Measurements from ENCODE around the gene ZNF100. TPM values are rescaled to one million over a fixed set of nuclear protein-coding genes. Genes with fewer than 3 reads are reported as not detected.
A peak's percentile ranks its signal among the peaks of the same experiment; 100 is the strongest.

ZNF100 gene
- total and polyA plus RNA-seq, 9 of the 15 experiments (the other 6 are each of a cell fraction or from before 2014, with no cell fraction given), result 4.5 to 27.2 (median 19.6) TPM

GRCh38 chr19:21698215-21698614 is 69.2 kb downstream of the ZNF100 start (continued):
- TF ChIP-seq REST (IDR thresholded peaks at IDR 0.05; ENCODE audit: borderline replicate concordance), result peak; percentile 79
- no peak for TF ChIP-seq REST (CRISPR knock-in tag; IDR thresholded peaks at IDR 0.05; ENCODE audit: low read depth)
- TF ChIP-seq PKNOX1 (IDR thresholded peaks at IDR 0.05), result no peak
- TF ChIP-seq EP400 (IDR thresholded peaks at IDR 0.05), result 0 out of 2 replicates have a peak, but pooled peaks have one; percentile 7
- TF ChIP-seq RBM34 (IDR thresholded peaks at IDR 0.05; ENCODE audit: borderline replicate concordance, insufficient read depth, low read length), result no peak
- TF ChIP-seq DEAF1 (CRISPR knock-in tag; IDR thresholded peaks at IDR 0.05), result peak; percentile 31; the same call in 1 of the 2 replicates
- TF ChIP-seq ZNF507 (tag; conservative IDR thresholded peaks at IDR 0.05), result no peak
- TF ChIP-seq FOXK2 (conservative IDR thresholded peaks at IDR 0.05 in 1 of 2, IDR thresholded peaks at IDR 0.05 in 1 of 2; ENCODE audit: low read depth in 2 of 2), result no peak
- no peak for TF ChIP-seq LARP7 (IDR thresholded peaks at IDR 0.05)

Data from K562 (cell line).